SK-N-SH treated with all-trans-retinoic acid at 6 μM for 48 hours (cell line): Measurements from ENCODE around the gene RASSF9.

Source experiments
- ATAC-seq: fragments of 200-7000 bp; cut with Tn5 transposase; 3 replicates; pipeline ENCODE4 v1.9.1; 2020; ENCODE audit warnings: mild to moderate bottlenecking, moderate library complexity
- ARNTL ChIP-seq: fragments of 450-650 bp; formaldehyde crosslinking; IDR thresholded peaks from 2 replicates; pipeline ENCODE4 v1.5.0; 2020; ENCODE audit warnings: low read depth, mild to moderate bottlenecking, moderate library complexity, borderline replicate concordance
- BACH2 ChIP-seq: fragments of 250-450 bp; sonication (Bioruptor Pico); IDR thresholded peaks from 2 replicates; pipeline ENCODE4 v1.9.0; 2021; ENCODE audit warnings: mild to moderate bottlenecking, borderline replicate concordance
- CSDC2 ChIP-seq: fragments of 250-450 bp; sonication (Bioruptor Pico); IDR thresholded peaks from 2 replicates; pipeline ENCODE4 v1.5.0; 2020; ENCODE audit warnings: mild to moderate bottlenecking, moderate library complexity
- ESRRG ChIP-seq: fragments of 250-450 bp; sonication (Bioruptor Pico); IDR thresholded peaks from 2 replicates; pipeline ENCODE4 v1.6.1; 2021; ENCODE audit warnings: mild to moderate bottlenecking
- GLIS3 ChIP-seq: fragments of 250-450 bp; sonication (Bioruptor Pico); IDR thresholded peaks from 2 replicates; pipeline ENCODE4 v1.5.0; 2020; ENCODE audit warnings: mild to moderate bottlenecking, moderate library complexity
- ISL1 ChIP-seq: fragments of 250-450 bp; sonication (Bioruptor Pico); IDR thresholded peaks from 2 replicates; pipeline ENCODE4 v2.1.2; 2022; ENCODE audit warnings: mild to moderate bottlenecking, moderate library complexity
- PPARA ChIP-seq: fragments of 250-450 bp; sonication (Bioruptor Pico); IDR thresholded peaks from 2 replicates; pipeline ENCODE4 v1.5.0; 2020; ENCODE audit warnings: mild to moderate bottlenecking, borderline replicate concordance
- RARB ChIP-seq: fragments of 250-450 bp; sonication (Bioruptor Pico); IDR thresholded peaks from 2 replicates; pipeline ENCODE4 v1.8.0; 2021; ENCODE audit warnings: mild to moderate bottlenecking, moderate library complexity
- SNAI2 ChIP-seq: fragments of 250-450 bp; sonication (Bioruptor Pico); IDR thresholded peaks from 2 replicates; pipeline ENCODE4 v1.5.0; 2020; ENCODE audit warnings: mild to moderate bottlenecking, moderate library complexity
- TCF4 ChIP-seq: fragments of 250-450 bp; sonication (Bioruptor Pico); IDR thresholded peaks from 2 replicates; pipeline ENCODE4 v1.8.0; 2021; ENCODE audit warnings: mild to moderate bottlenecking, moderate library complexity, borderline replicate concordance
- TOX ChIP-seq: fragments of 250-450 bp; sonication (Bioruptor Pico); IDR thresholded peaks from 2 replicates; pipeline ENCODE4 v1.8.0; 2021; ENCODE audit warnings: mild to moderate bottlenecking, moderate library complexity, borderline replicate concordance
- ZC3H10 ChIP-seq: fragments of 250-450 bp; sonication (Bioruptor Pico); IDR thresholded peaks from 2 replicates; pipeline ENCODE4 v1.5.1; 2021; ENCODE audit warnings: mild to moderate bottlenecking, moderate library complexity
- ZFP3 ChIP-seq: fragments of 250-450 bp; sonication (Bioruptor Pico); IDR thresholded peaks from 2 replicates; pipeline ENCODE4 v1.5.0; 2020; ENCODE audit warnings: mild to moderate bottlenecking, moderate library complexity
- ZFP30 ChIP-seq: fragments of 450-650 bp; formaldehyde crosslinking; IDR thresholded peaks from 2 replicates; pipeline ENCODE4 v1.5.0; 2022; ENCODE audit warnings: mild to moderate bottlenecking, moderate library complexity
- ZNF565 ChIP-seq: fragments of 450-650 bp; formaldehyde crosslinking; conservative IDR thresholded peaks from 2 replicates; pipeline ENCODE4 v1.5.0; 2020; ENCODE audit warnings: low read depth, mild to moderate bottlenecking, moderate library complexity
- ZNF70 ChIP-seq: fragments of 450-650 bp; formaldehyde crosslinking; IDR thresholded peaks from 2 replicates; pipeline ENCODE4 v1.5.0; 2020; ENCODE audit warnings: mild to moderate bottlenecking, moderate library complexity
- ZNF8 ChIP-seq: fragments of 450-650 bp; formaldehyde crosslinking; IDR thresholded peaks from 2 replicates; pipeline ENCODE4 v1.5.0; 2020; ENCODE audit warnings: mild to moderate bottlenecking, moderate library complexity
- TF ChIP-seq, protein P1 (sequence below): fragments of 250-450 bp; sonication (Bioruptor Pico); IDR thresholded peaks from 2 replicates; pipeline ENCODE4 v1.5.1; 2020; ENCODE audit warnings: low read depth, mild to moderate bottlenecking, moderate library complexity
- TF ChIP-seq, protein P2 (sequence below): fragments of 250-450 bp; sonication (Bioruptor Pico); IDR thresholded peaks from 2 replicates; pipeline ENCODE4 v1.5.1; 2021; ENCODE audit warnings: mild to moderate bottlenecking, moderate library complexity
- TF ChIP-seq, protein P3 (sequence below): fragments of 250-450 bp; sonication (Bioruptor Pico); IDR thresholded peaks from 2 replicates; pipeline ENCODE4 v1.8.0; 2020; ENCODE audit warnings: mild to moderate bottlenecking, moderate library complexity, borderline replicate concordance
- TF ChIP-seq, protein P4 (sequence below): fragments of 250-450 bp; sonication (Bioruptor Pico); IDR thresholded peaks from 2 replicates; pipeline ENCODE4 v1.8.0; 2021; ENCODE audit warnings: low read depth, mild to moderate bottlenecking, moderate library complexity, borderline replicate concordance
- TF ChIP-seq, protein P5 (sequence below): fragments of 250-450 bp; sonication (Bioruptor Pico); IDR thresholded peaks from 2 replicates; pipeline ENCODE4 v1.5.0; 2020; ENCODE audit warnings: mild to moderate bottlenecking, moderate library complexity

Gene RASSF9

DNA sequence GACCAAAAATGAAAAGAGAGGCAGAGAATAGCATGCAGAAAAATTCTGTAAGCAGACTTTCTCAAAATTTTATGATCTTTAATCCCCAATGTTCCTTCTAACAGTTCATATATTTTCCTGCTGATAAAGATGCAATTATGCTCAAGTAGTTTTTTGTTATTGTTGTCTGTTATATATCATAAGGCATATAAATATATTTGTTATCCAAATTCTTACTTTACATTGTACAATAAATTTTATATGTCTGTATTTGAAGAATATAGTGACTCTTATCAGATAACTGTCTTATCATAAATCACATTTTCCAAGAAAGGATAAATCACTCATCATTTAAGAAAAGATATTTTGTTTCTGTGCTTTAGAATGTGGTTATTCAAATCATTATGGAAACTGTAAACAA, 2.6 kb downstream of the RASSF9 start:
- no peak for TF ChIP-seq BACH2
- TF ChIP-seq, protein P1, sequence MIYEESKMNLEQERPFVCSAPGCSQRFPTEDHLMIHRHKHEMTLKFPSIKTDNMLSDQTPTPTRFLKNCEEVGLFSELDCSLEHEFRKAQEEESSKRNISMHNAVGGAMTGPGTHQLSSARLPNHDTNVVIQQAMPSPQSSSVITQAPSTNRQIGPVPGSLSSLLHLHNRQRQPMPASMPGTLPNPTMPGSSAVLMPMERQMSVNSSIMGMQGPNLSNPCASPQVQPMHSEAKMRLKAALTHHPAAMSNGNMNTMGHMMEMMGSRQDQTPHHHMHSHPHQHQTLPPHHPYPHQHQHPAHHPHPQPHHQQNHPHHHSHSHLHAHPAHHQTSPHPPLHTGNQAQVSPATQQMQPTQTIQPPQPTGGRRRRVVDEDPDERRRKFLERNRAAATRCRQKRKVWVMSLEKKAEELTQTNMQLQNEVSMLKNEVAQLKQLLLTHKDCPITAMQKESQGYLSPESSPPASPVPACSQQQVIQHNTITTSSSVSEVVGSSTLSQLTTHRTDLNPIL (CRISPR knock-in tag): no peak
- no peak for TF ChIP-seq PPARA (CRISPR knock-in tag)
- TF ChIP-seq, protein P2, sequence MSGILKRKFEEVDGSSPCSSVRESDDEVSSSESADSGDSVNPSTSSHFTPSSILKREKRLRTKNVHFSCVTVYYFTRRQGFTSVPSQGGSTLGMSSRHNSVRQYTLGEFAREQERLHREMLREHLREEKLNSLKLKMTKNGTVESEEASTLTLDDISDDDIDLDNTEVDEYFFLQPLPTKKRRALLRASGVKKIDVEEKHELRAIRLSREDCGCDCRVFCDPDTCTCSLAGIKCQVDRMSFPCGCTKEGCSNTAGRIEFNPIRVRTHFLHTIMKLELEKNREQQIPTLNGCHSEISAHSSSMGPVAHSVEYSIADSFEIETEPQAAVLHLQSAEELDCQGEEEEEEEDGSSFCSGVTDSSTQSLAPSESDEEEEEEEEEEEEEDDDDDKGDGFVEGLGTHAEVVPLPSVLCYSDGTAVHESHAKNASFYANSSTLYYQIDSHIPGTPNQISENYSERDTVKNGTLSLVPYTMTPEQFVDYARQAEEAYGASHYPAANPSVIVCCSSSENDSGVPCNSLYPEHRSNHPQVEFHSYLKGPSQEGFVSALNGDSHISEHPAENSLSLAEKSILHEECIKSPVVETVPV: no peak
- TF ChIP-seq ZNF70 (CRISPR knock-in tag): no peak
- TF ChIP-seq ARNTL: no peak
- TF ChIP-seq RARB (CRISPR knock-in tag): no peak
- TF ChIP-seq ESRRG: no peak
- no peak for TF ChIP-seq GLIS3 (CRISPR knock-in tag)
- TF ChIP-seq TCF4: no peak
- TF ChIP-seq ISL1 (CRISPR knock-in tag): no peak
- no peak for TF ChIP-seq SNAI2 (CRISPR knock-in tag)
- no peak for TF ChIP-seq ZNF8 (CRISPR knock-in tag)
- TF ChIP-seq, protein P3, sequence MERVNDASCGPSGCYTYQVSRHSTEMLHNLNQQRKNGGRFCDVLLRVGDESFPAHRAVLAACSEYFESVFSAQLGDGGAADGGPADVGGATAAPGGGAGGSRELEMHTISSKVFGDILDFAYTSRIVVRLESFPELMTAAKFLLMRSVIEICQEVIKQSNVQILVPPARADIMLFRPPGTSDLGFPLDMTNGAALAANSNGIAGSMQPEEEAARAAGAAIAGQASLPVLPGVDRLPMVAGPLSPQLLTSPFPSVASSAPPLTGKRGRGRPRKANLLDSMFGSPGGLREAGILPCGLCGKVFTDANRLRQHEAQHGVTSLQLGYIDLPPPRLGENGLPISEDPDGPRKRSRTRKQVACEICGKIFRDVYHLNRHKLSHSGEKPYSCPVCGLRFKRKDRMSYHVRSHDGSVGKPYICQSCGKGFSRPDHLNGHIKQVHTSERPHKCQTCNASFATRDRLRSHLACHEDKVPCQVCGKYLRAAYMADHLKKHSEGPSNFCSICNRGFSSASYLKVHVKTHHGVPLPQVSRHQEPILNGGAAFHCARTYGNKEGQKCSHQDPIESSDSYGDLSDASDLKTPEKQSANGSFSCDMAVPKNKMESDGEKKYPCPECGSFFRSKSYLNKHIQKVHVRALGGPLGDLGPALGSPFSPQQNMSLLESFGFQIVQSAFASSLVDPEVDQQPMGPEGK (CRISPR knock-in tag): no peak
- no peak for TF ChIP-seq ZFP3 (CRISPR knock-in tag)
- no peak for TF ChIP-seq ZC3H10
- TF ChIP-seq CSDC2 (CRISPR knock-in tag): no peak
- no peak for TF ChIP-seq ZNF565 (CRISPR knock-in tag)
- no peak for TF ChIP-seq ZFP30 (CRISPR knock-in tag)
- no peak for TF ChIP-seq TOX
- ATAC-seq: no peak

DNA sequence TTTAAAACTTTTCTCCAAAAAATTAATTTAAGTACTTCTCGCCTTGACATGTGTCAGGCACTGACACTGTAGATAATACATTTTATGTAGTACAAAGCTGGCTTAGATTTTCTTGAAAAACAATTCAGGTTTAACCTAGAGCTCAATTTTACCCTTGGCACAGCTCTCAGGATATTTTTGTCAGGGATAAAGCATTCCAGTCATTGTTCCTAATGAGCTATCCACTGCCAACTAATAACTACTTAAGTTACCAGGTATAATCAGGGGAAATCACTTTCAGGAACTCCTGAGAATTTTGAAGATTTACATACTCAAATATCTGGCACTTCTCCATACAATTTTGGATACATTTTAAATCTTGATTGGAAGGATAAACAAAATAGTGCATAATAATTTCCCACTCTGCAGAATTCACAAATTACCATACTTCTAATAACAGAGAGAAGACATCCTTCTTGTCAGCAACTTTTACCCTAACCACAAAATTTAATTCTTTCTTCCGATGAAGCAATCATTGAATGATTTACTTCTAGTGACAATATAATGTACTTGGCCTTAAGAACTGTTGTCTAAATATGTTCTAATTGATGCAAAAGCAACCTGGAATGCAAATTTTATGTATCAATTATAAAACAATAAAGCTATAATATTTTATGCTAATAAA, 4.8 kb downstream of the RASSF9 start:
- no peak for ATAC-seq
- TF ChIP-seq PPARA (CRISPR knock-in tag): no peak
- TF ChIP-seq CSDC2 (CRISPR knock-in tag): no peak
- TF ChIP-seq BACH2: no peak
- TF ChIP-seq, protein P4, sequence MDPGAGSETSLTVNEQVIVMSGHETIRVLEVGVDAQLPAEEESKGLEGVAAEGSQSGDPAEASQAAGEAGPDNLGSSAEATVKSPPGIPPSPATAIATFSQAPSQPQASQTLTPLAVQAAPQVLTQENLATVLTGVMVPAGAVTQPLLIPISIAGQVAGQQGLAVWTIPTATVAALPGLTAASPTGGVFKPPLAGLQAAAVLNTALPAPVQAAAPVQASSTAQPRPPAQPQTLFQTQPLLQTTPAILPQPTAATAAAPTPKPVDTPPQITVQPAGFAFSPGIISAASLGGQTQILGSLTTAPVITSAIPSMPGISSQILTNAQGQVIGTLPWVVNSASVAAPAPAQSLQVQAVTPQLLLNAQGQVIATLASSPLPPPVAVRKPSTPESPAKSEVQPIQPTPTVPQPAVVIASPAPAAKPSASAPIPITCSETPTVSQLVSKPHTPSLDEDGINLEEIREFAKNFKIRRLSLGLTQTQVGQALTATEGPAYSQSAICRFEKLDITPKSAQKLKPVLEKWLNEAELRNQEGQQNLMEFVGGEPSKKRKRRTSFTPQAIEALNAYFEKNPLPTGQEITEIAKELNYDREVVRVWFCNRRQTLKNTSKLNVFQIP: no peak
- TF ChIP-seq GLIS3 (CRISPR knock-in tag): no peak
- TF ChIP-seq, protein P5, sequence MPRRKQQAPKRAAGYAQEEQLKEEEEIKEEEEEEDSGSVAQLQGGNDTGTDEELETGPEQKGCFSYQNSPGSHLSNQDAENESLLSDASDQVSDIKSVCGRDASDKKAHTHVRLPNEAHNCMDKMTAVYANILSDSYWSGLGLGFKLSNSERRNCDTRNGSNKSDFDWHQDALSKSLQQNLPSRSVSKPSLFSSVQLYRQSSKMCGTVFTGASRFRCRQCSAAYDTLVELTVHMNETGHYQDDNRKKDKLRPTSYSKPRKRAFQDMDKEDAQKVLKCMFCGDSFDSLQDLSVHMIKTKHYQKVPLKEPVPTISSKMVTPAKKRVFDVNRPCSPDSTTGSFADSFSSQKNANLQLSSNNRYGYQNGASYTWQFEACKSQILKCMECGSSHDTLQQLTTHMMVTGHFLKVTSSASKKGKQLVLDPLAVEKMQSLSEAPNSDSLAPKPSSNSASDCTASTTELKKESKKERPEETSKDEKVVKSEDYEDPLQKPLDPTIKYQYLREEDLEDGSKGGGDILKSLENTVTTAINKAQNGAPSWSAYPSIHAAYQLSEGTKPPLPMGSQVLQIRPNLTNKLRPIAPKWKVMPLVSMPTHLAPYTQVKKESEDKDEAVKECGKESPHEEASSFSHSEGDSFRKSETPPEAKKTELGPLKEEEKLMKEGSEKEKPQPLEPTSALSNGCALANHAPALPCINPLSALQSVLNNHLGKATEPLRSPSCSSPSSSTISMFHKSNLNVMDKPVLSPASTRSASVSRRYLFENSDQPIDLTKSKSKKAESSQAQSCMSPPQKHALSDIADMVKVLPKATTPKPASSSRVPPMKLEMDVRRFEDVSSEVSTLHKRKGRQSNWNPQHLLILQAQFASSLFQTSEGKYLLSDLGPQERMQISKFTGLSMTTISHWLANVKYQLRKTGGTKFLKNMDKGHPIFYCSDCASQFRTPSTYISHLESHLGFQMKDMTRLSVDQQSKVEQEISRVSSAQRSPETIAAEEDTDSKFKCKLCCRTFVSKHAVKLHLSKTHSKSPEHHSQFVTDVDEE (CRISPR knock-in tag): no peak
- TF ChIP-seq ZNF70 (CRISPR knock-in tag): no peak
- TF ChIP-seq, protein P1 (CRISPR knock-in tag): no peak
- TF ChIP-seq ZNF8 (CRISPR knock-in tag): no peak
- TF ChIP-seq SNAI2 (CRISPR knock-in tag): no peak
- no peak for TF ChIP-seq ZNF565 (CRISPR knock-in tag)
- TF ChIP-seq ISL1 (CRISPR knock-in tag): no peak
- TF ChIP-seq RARB (CRISPR knock-in tag): no peak
- no peak for TF ChIP-seq ZFP3 (CRISPR knock-in tag)
